ENCODE data around the gene EMP2.

GRCh38 chr16:10500582-10500981 lies 79.8 kb downstream of the EMP2 start:
- TF ChIP-seq POLR2A (IDR thresholded peaks at IDR 0.05) (no peak), CTCF (IDR thresholded peaks at IDR 0.05) (no peak)
